ENCODE measurements around the gene CRACR2B. TPM values are rescaled to one million over a fixed set of nuclear protein-coding genes. Genes with fewer than 3 reads are reported as not detected.

CRACR2B gene
- total RNA-seq, 1 donor: 0.43 TPM

DNA sequence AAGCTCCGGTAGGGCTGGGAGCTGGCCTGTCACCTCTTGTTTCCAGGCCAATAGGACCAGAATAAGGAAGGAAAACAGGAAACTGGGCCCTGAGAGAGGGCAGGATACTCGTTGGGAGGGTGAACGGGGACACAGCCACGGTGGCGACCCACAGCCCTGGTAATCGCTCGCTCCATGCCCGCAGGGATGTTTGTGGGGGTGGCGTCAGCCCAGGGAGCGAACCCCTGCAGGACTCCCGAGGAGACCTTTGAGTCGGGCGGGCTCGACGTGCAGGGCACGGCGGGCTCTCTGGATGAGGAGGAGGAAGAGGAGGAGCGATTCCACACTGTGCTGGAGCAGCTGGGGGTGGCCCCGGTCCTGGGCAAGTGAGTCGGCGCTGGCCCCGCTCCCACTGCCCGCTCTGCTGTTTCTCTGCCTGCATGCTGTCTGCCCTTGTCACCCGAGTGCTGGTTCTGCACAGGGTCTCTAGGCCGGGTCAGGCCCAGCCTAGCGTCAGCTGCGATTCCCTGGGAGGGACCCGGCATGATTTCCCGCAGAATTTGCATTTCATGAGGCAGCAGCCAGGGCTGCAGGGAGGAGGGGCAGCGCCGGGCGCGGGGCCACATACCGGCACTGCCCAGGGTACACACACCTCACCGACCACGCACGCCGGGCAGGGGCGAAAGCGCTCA, 1.6 kb downstream of the CRACR2B start:
- TF ChIP-seq, protein P1, sequence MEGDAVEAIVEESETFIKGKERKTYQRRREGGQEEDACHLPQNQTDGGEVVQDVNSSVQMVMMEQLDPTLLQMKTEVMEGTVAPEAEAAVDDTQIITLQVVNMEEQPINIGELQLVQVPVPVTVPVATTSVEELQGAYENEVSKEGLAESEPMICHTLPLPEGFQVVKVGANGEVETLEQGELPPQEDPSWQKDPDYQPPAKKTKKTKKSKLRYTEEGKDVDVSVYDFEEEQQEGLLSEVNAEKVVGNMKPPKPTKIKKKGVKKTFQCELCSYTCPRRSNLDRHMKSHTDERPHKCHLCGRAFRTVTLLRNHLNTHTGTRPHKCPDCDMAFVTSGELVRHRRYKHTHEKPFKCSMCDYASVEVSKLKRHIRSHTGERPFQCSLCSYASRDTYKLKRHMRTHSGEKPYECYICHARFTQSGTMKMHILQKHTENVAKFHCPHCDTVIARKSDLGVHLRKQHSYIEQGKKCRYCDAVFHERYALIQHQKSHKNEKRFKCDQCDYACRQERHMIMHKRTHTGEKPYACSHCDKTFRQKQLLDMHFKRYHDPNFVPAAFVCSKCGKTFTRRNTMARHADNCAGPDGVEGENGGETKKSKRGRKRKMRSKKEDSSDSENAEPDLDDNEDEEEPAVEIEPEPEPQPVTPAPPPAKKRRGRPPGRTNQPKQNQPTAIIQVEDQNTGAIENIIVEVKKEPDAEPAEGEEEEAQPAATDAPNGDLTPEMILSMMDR (IDR thresholded peaks at IDR 0.05; ENCODE audit: insufficient read depth, low read depth, low read length): no peak
- peak overlapping the region; percentile 46 for H3K4me3 ChIP-seq (ENCODE audit: low read depth, low read length)
- no peak for DNase-seq (ENCODE audit: low read depth)

DNA sequence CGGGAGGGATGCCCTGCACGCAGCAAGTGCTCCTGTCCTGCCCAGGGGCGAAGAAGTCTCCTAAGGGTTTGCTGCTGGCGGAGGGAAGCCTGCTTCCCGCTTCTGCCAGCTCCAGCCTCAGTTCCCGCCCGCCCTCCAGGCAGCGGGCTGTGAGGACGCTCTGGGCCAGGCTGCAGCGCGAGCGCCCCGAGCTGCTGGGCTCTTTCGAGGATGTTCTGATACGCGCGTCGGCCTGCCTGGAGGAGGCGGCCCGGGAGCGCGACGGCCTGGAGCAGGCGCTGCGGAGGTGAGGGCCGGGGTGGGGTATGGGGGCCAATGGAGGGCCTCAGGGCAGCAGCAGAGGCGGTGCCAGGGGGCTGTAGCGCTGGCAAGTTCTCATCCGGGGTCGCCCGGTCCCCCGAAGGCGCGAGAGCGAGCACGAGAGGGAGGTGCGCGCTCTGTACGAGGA, 2.2 kb downstream of the CRACR2B start:
- peak overlapping the region; percentile 46 for H3K4me3 ChIP-seq (ENCODE audit: low read depth, low read length)
- TF ChIP-seq, protein P1 (IDR thresholded peaks at IDR 0.05; ENCODE audit: insufficient read depth, low read depth, low read length): no peak
- no peak for DNase-seq (ENCODE audit: low read depth)

DNA sequence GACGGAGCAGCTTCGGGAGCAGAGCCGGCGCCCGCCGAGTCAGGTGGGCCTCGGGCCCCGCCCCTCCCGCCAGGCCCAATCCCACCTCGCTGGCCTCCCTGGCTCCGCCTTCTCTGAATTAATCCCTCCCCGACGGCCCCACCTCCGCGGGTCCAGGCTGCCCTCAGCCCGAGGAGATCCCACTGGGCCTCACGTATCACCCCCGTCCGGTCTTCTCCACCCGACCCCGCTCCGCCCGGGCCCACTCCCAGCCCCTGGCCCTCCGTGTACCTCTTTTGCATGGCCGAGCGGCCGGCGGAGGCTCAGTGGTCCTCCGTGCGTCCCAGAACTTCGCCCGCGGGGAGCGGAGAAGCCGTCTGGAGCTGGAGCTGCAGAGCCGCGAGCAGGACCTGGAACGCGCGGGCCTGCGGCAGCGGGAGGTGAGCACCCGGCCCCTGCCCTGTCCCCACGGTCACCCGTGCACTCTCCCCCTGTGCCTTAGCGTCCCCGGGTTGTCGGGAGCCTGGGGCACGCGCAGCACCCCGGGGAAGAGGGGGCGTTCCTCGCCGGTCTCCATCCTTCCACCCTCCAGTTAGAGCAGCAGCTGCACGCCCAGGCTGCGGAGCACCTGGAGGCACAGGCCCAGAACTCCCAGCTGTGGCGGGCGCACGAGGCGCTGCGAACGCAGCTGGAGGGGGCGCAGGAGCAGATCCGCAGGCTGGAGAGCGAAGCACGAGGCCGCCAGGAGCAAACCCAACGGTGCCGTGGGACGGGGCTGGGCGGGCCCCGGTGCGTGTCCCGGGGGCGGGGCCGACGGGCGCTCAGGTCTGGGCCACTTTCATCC, 2.8 kb downstream of the CRACR2B start:
- peak overlapping the region; percentile 46 for H3K4me3 ChIP-seq (ENCODE audit: low read depth, low read length)
- peak; percentile 63 for DNase-seq (ENCODE audit: low read depth)
- TF ChIP-seq, protein P1 (IDR thresholded peaks at IDR 0.05; ENCODE audit: insufficient read depth, low read depth, low read length): no peak

DNA sequence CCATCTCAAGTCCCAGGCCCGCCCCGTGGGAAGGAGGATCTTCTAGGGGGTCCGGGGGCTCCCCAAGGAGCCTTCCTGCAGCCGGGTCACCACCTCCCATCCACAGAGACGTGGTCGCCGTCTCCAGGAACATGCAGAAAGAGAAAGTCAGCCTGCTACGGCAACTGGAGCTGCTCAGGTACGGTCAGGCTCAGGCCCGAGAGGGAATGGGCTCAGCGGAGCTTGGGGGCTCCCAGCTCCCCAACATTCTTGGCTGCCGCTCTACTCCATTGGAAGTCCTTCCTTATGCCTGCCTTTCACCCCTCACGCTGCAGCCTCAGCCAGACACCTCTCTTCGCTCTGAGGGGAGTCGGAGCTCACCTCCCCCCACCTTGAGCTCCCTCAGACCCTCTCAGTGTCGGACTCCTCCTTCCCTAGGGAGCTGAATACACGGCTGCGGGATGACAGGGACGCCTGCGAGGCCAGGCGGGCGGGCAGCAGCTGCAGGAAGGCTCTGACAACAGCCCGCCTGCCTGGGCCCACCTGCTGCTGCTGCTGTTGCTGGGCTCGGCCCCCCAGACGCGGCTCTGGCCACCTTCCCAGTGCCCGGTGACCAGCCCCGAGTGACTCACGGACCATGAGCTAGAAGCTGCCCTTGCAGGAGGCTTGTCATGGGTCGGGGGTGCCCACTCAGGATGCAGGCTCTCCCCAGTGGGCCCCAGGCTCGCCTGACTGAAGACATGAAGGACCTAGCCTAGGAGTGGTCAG, 3.6 kb downstream of the CRACR2B start:
- no peak overlapping the region for H3K4me3 ChIP-seq (ENCODE audit: low read depth, low read length)
- TF ChIP-seq, protein P1 (IDR thresholded peaks at IDR 0.05; ENCODE audit: insufficient read depth, low read depth, low read length): no peak
- DNase-seq (ENCODE audit: low read depth): no peak

DNA sequence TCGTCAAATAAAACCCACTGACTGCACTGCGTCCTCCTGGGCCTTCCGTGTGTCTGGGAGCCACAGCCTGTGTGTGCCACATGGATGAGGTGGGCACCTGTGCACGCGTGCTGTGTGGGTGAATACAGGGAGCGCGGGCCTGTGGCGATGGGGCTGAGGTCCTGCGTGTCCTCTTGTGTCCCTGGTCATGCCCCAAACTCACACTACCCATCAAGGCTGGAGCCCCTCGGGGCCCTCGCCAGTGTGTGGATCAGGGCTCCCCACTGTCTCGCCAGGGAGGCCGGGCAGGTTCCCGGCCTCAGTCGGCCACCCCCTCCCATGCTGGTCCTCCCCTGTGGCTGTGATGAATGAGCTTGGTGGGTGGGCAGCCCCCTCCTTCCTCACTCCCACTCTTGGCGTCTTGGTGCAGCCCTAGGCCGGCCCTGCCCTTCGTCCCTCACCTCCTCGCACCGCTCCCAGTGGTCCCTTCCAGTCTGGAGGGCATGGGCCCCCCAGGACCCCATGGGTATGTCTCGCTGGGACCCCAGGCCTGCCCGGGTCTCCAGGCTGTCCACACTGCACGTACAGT, 4.3 kb downstream of the CRACR2B start:
- TF ChIP-seq, protein P1 (IDR thresholded peaks at IDR 0.05; ENCODE audit: insufficient read depth, low read depth, low read length): no peak
- DNase-seq (ENCODE audit: low read depth): no peak
- peak overlapping the region; percentile 57 for H3K4me3 ChIP-seq (ENCODE audit: low read depth, low read length)

DNA sequence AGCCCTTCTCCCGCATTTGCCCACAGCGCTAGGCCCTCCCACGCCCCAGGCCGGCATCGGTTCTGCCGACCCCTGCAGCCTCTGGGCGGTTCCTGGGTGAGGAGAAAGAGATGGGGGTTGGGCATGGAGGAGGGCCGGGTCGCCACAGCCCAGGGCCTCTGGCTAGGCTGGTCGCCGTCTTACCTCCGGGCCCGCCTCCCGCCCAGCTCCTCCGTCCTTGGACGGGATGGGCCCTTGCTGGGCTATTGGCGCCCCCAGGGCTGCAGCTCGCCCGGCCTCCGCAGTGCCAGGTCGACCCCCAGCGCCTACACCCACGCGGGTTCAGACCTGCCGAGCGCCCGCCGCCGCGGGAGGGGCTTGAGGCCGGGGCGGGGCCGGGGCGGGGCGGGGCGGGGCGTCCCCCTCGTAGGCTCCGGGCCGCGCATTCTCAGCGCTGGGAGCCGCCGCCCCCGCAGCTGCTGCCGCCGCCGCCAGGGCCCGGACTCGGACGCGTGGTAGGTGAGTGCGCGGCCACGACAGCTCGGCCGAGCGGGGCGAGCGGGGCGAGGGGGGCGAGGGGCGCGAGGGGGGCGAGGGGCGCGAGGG, 4.9 kb downstream of the CRACR2B start, which contains the start of gene CD151:
CD151 (plus strand) TSS at position 424 of the 585 bp plus-strand sequence. CDS start 3,118 bp downstream, outside the sequence.
- TF ChIP-seq, protein P1 (IDR thresholded peaks at IDR 0.05; ENCODE audit: insufficient read depth, low read depth, low read length): no peak
- peak; percentile 53 for DNase-seq (ENCODE audit: low read depth)
- H3K4me3 ChIP-seq (ENCODE audit: low read depth, low read length): peak within 1 kb of the TSS; percentile 72
